ENCODE results near the gene NXN. TPM values are rescaled to one million over a fixed set of nuclear protein-coding genes. Genes with fewer than 3 reads are reported as not detected.
"Not testable (repeated sequence)": the region's sequence is repeated elsewhere in the genome, so short reads cannot be mapped to it uniquely, and the experiment has no call there.

The NXN gene
- total and polyA plus RNA-seq, 9 donors, result 36.8 to 58.9 (median 54.1) TPM

DNA sequence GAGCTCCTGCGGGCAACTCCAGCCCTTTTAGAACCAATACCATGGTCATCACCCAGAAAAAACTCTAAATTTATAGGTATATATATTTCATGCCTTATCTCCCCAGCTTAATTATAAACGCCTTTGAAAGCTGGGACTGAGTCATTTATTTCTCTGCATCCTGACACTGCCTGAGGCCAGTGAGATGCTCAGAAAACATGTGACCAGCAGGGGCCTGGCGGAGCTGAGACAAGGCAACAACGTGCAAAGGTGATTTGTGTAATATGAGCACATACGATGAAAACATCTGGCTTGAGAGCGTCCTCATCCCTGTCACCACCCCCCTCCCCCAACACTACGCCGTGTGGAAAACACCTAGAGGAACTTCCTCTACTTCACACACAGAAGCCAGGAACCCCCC is 22.7 kb downstream of the NXN start:
- Histone ChIP-seq H3K27me3 (ENCODE audit: control insufficient read depth, insufficient read depth, low read length) (no peaks in the 10 kb centered on the region), H3K4me1 (ENCODE audit: control insufficient read depth, insufficient read depth, low read length) (peaks cover 37% of the 10 kb centered on the region), H3K4me3 (ENCODE audit: low read length) (no peak overlapping the region), H3K27ac (ENCODE audit: low read length) (no peak overlapping the region), H3K36me3 (ENCODE audit: control insufficient read depth, insufficient read depth, low read length) (peaks cover 11% of the 10 kb centered on the region), H3K9me3 (replicated peaks; ENCODE audit: control insufficient read depth, low read depth, low read length) (no peaks in the 10 kb centered on the region)
- 42% methylated on average over 2 of the region's 8 CpGs for WGBS (ENCODE audit: insufficient coverage)
- no peak for DNase-seq

DNA sequence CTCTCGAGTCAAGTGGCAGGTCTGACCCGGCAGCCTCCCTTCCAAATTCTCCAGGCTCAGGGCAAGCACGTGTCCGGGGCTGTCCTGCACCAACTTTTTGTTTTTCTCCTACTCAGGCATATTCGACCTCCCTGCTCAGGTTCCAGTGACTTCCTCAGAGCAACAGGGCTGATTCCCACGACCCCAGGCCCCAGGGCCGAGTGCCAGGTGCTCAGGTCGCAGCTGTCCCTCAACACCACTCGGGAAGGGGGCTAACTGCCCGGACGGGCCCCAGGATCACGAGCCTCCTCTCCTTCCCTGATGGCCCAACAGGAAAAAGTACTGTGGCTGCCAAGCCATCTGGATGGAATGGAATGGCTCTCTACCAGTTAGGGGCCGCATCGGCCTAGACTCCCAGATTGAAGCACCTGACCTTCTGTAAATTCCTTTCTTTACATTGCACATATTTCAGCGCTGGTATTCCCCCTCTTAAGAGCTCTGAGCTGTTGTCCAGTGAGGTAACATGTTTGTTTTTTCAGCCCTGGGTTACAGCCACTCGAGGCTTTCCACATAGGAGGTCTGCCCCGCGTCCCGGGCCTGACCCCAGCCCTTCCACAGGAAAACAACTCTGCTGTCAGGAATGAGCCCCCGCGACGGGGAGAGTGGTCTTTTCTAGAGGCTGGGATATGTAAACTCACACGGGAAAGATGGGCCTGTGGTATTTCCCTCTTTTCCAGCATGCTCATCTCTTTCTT is 25.0 kb downstream of the NXN start:
- Histone ChIP-seq H3K27ac (ENCODE audit: low read length) (peak overlapping the region; percentile 84), H3K36me3 (ENCODE audit: control insufficient read depth, insufficient read depth, low read length) (peaks cover 11% of the 10 kb centered on the region), H3K4me1 (ENCODE audit: control insufficient read depth, insufficient read depth, low read length) (peaks cover 59% of the 10 kb centered on the region), H3K9me3 (replicated peaks; ENCODE audit: control insufficient read depth, low read depth, low read length) (no peaks in the 10 kb centered on the region), H3K27me3 (ENCODE audit: control insufficient read depth, insufficient read depth, low read length) (no peaks in the 10 kb centered on the region), H3K4me3 (ENCODE audit: low read length) (no peak overlapping the region)
- peak; percentile 85 for DNase-seq
- 15% methylated on average over 11 of the region's 23 CpGs for WGBS (ENCODE audit: insufficient coverage)

DNA sequence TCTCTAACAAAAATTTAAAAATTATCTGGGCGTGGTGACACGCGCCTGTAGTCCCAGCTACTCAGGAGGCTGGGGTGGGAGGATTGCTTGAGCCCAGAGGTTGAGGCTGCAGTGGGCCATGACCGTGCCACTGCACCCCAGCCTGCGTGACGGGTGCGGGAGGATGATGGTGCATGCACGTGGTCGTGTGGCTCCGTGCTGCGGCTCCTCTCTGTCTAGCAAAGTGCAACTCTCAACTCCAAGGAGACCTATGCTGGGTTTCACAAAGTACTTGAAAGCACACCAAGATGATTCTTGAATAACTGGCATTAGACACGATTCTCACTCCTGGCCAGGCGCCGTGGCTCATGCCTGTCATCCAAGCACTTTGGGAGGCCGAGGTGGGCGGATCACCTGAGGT is 25.8 kb downstream of the NXN start:
- H3K9me3 ChIP-seq (replicated peaks; ENCODE audit: control insufficient read depth, low read depth, low read length), result no peaks in the 10 kb centered on the region
- H3K36me3 ChIP-seq (ENCODE audit: control insufficient read depth, insufficient read depth, low read length), result peaks cover 11% of the 10 kb centered on the region
- peaks cover 61% of the 10 kb centered on the region for H3K4me1 ChIP-seq (ENCODE audit: control insufficient read depth, insufficient read depth, low read length)
- no peaks in the 10 kb centered on the region for H3K27me3 ChIP-seq (ENCODE audit: control insufficient read depth, insufficient read depth, low read length)
- WGBS (ENCODE audit: insufficient coverage), result 81% methylated on average over 13 of the region's 16 CpGs
- H3K27ac ChIP-seq (ENCODE audit: low read length), result peak overlapping the region; percentile 84
- H3K4me3 ChIP-seq (ENCODE audit: low read length), result no peak overlapping the region
- no peak for DNase-seq

DNA sequence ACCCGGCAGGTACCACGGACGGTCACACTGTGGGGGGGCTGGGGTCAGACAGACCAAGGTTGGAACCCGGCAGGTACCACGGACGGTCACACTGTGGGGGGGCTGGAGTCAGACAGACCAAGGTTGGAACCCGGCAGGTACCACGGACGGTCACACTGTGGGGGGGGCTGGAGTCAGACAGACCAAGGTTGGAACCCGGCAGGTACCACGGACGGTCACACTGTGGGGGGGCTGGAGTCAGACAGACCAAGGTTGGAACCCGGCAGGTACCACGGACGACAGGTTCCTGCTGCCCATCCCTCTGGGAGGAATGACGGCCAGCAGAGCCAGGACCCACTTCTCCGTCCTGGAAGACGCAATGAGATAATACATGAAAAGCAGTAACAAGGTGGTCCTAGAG is 27.0 kb downstream of the NXN start:
- H3K27ac ChIP-seq (ENCODE audit: low read length); DNase-seq; H3K36me3 ChIP-seq (ENCODE audit: control insufficient read depth, insufficient read depth, low read length); H3K4me3 ChIP-seq (ENCODE audit: low read length); H3K9me3 ChIP-seq (replicated peaks; ENCODE audit: control insufficient read depth, low read depth, low read length); H3K27me3 ChIP-seq (ENCODE audit: control insufficient read depth, insufficient read depth, low read length): not testable (repeated sequence)
- peaks cover 51% of the 10 kb centered on the region for H3K4me1 ChIP-seq (ENCODE audit: control insufficient read depth, insufficient read depth, low read length)
- whole genome bisulfite sequencing (ENCODE audit: insufficient coverage), result 100% methylated on average over 10 of the region's 18 CpGs

DNA sequence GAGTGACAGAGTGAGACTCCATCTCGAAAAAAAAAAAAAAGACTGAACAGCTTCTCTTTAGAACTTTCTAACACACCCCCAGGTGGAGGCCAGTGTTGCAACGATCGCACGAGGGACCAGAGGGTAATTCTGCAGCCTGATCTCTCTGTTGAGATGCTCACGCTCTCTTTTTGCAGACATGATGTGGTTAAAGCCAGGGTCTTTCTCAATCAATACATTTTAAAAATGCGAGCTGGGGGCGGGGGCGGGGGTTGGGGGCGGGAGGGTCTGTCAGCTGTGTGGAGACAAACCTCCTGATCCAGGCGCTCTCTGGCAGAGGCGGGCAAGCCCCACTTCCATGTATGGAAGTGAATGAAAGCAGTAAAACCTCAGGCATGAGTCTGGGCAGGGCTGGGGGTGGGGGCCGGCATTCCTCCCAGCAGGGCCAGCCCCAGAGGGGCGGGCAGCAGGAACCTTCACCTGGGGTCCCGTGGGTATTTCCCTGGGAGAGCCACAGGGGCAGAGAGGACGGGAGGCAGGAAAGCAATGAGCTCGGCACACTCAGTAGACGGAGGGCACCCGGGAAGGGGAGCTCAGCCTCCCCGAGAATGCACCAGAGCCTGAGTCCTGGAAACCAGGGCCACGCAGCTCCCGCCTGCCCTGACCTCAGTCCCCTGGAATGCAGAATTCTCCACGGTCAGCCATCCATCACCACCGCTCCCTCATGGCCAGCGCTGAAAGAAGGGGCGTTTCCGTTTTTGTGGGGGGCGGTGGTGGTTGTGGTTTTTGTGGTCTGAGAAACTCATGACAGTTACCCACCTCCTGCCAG is 28.0 kb downstream of the NXN start:
- Histone ChIP-seq H3K27me3 (ENCODE audit: control insufficient read depth, insufficient read depth, low read length) (no peaks in the 10 kb centered on the region), H3K4me3 (ENCODE audit: low read length) (no peak overlapping the region), H3K4me1 (ENCODE audit: control insufficient read depth, insufficient read depth, low read length) (peaks cover 41% of the 10 kb centered on the region), H3K27ac (ENCODE audit: low read length) (peak overlapping the region; percentile 74), H3K36me3 (ENCODE audit: control insufficient read depth, insufficient read depth, low read length) (peaks cover 7% of the 10 kb centered on the region), H3K9me3 (replicated peaks; ENCODE audit: control insufficient read depth, low read depth, low read length) (no peaks in the 10 kb centered on the region)
- WGBS (ENCODE audit: insufficient coverage), result 20% methylated on average over 12 of the region's 27 CpGs
- DNase-seq, result no peak

DNA sequence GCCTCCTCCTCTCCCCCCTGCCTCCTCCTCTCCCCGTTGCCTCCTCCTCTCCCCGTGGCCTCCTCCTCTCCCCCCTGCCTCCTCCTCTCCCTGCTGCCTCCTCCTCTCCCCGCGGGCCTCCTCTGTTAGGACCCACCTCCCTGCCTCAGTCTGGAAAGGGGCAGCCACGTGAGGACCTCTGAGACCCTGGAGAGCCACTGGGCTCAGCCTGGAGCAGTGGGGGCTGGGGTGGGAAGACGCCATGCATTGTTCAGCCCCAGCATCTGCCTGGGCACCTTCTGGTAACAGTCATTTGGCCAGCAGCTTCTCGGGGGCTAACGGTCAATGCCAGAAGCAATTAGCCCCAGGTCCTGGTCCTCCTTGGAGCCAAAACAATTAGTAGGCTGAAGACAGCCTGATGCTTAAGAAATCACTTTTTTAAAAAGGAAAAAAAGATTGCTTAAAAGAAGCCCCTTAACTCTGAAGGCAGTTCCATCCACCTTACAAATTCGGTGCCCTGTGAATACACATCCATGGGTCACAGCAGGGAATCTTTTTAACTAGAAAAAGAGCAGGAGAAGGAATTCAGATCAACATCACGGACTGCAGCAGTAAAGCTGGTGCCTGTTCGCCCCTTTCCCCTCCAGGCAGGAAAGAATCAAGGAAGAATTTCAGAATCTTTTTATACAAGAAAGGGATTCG is 29.8 kb downstream of the NXN start:
- no peak overlapping the region for H3K4me3 ChIP-seq (ENCODE audit: low read length)
- H3K27me3 ChIP-seq (ENCODE audit: control insufficient read depth, insufficient read depth, low read length), result no peaks in the 10 kb centered on the region
- no peak for DNase-seq
- H3K36me3 ChIP-seq (ENCODE audit: control insufficient read depth, insufficient read depth, low read length), result peaks cover 11% of the 10 kb centered on the region
- peak overlapping the region; percentile 59 for H3K27ac ChIP-seq (ENCODE audit: low read length)
- H3K9me3 ChIP-seq (replicated peaks; ENCODE audit: control insufficient read depth, low read depth, low read length), result no peaks in the 10 kb centered on the region
- H3K4me1 ChIP-seq (ENCODE audit: control insufficient read depth, insufficient read depth, low read length), result peaks cover 37% of the 10 kb centered on the region
- WGBS (ENCODE audit: insufficient coverage), result 35% methylated on average over 3 of the region's 12 CpGs

DNA sequence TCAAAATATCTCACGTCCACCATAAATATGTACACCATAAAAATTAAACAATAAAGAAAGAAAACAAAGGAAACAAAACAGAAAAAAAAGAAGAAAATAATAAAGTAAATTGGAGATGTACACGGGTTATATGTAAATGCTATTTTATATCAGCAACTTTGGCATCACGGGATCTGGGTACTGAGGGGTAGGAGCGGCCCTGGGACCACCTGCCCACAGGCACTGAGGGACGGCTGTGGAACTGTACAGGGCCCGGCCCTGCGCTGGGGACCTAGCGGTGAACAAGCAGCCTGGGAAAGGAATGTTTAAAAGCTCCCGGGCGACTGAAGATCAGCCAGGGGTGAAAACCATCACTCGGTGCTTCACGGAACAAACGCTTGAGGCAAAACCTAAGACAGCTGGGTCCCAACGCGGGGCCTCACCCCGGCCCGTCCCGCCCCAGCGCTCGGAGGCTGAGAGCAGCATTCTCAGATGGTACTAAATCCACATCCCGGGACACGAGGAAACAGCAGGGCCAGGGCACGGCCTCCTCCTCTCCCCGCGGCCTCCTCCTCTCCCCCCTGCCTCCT is 31.2 kb downstream of the NXN start:
- Histone ChIP-seq H3K27me3 (ENCODE audit: control insufficient read depth, insufficient read depth, low read length) (no peaks in the 10 kb centered on the region), H3K4me3 (ENCODE audit: low read length) (no peak overlapping the region), H3K36me3 (ENCODE audit: control insufficient read depth, insufficient read depth, low read length) (peaks cover 11% of the 10 kb centered on the region), H3K4me1 (ENCODE audit: control insufficient read depth, insufficient read depth, low read length) (peaks cover 26% of the 10 kb centered on the region), H3K27ac (ENCODE audit: low read length) (peak overlapping the region; percentile 14), H3K9me3 (replicated peaks; ENCODE audit: control insufficient read depth, low read depth, low read length) (no peaks in the 10 kb centered on the region)
- WGBS (ENCODE audit: insufficient coverage), result 25% methylated on average over 19 of the region's 25 CpGs
- DNase-seq, result peak; percentile 89

DNA sequence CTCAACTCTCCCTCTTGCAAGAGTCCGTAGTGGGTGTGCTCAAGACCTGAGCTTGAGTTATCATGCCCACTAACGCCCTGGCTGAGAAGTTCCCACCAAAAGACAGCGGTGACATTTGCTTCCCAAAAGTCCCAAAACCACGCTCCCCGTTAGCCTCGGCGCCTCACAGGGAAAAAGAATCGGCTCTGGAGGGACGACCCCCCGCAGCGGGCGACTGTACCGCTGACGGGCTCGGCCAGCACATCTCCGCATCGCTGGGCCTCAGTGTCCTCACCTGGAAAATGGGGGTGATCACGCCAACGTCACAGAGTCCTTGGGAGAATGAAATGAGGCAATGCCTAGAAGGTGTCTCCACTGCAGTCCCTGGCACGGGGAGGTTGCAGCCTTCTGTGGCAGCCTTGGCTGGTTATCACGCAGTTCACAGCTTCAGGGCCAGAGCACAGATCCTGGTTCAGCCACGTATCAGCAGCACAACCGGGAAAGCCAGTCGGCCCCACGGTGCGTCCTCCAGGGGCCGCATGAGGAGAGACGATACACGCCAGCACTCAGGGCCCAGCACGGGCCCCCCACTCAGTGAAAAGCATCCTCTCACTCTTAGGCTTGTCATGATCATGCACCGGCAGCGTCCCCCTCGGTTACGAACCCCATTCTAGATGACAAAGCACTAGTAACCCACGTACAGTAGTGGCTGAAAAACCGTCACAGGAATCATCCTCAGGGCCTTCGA is 32.9 kb downstream of the NXN start:
- WGBS (ENCODE audit: insufficient coverage), result 94% methylated on average over 28 of the region's 37 CpGs
- DNase-seq, result no peak

DNA sequence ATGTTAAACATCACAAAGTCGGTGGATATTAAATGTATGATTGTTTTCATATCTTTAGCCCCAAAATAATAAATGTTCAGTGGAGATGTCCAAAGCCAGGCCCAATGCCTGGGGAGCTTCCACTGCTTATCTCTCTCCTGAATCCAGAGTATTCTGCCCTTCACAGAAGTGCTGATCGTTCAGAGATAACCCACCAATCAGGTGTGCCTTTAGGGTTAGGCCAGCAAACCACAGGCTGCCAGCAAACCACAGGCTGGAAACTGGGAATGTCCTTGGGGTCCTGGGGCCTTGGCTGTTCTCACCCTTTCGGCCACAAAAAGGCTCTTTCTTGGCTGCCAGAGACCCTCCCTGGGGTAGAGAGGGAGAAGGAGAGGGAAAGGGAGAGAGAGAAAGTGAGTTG is 33.9 kb downstream of the NXN start:
- Histone ChIP-seq H3K36me3 (ENCODE audit: control insufficient read depth, insufficient read depth, low read length) (peaks cover 8% of the 10 kb centered on the region), H3K27ac (ENCODE audit: low read length) (no peak overlapping the region), H3K27me3 (ENCODE audit: control insufficient read depth, insufficient read depth, low read length) (no peaks in the 10 kb centered on the region), H3K4me3 (ENCODE audit: low read length) (no peak overlapping the region), H3K9me3 (replicated peaks; ENCODE audit: control insufficient read depth, low read depth, low read length) (no peaks in the 10 kb centered on the region), H3K4me1 (ENCODE audit: control insufficient read depth, insufficient read depth, low read length) (peaks cover 13% of the 10 kb centered on the region)
- WGBS (ENCODE audit: insufficient coverage), result 48% methylated on average over 2 of the region's 3 CpGs
- no peak for DNase-seq

More for the DNA sequence above, 32.9 kb downstream of the NXN start:
- Histone ChIP-seq H3K4me3 (ENCODE audit: low read length) (no peak overlapping the region), H3K4me1 (ENCODE audit: control insufficient read depth, insufficient read depth, low read length) (peaks cover 23% of the 10 kb centered on the region), H3K9me3 (replicated peaks; ENCODE audit: control insufficient read depth, low read depth, low read length) (no peaks in the 10 kb centered on the region), H3K27me3 (ENCODE audit: control insufficient read depth, insufficient read depth, low read length) (no peaks in the 10 kb centered on the region), H3K27ac (ENCODE audit: low read length) (no peak overlapping the region), H3K36me3 (ENCODE audit: control insufficient read depth, insufficient read depth, low read length) (peaks cover 8% of the 10 kb centered on the region)

All from muscle of leg (tissue), 11 donors.